HCT116 (cell line): ENCODE data around the gene RPL3. TPM values are rescaled to one million over a fixed set of nuclear protein-coding genes. Genes with fewer than 3 reads are reported as not detected.
"Not testable (repeated sequence)": the region's sequence is repeated elsewhere in the genome, so short reads cannot be mapped to it uniquely, and the experiment has no call there.

Experiments
- ATAC-seq: fragments of 200-7000 bp; cut with Tn5 transposase; 2 replicates; pipeline ENCODE4 v1.9.1; 2020; ENCODE audit warnings: mild to moderate bottlenecking, moderate library complexity
- BruUV-seq: library from RNA; stranded (reverse); fragments of 400-500 nt; replicated peaks from 2 replicates; lab custom pipeline; 2021; lab: Mats Ljungman, UMichigan
- CTCF ChIA-PET: fragments of 300-600 bp; sonication (Branson Sonifier 250); formaldehyde crosslinking; loops from one replicate; lab custom pipeline; 2021; ENCODE audit warnings: antibody characterized with exemption; lab: Charles Lee
- POLR2A ChIA-PET: fragments of 300-600, 350-600 bp; sonication (Branson Sonifier 250); formaldehyde crosslinking; loops from one replicate; lab custom pipeline; 2021; ENCODE audit warnings: antibody characterized with exemption; lab: Charles Lee
- RAD21 ChIA-PET, 2 experiments: fragments of 300-600 bp; sonication (Branson Sonifier 250); formaldehyde crosslinking; loops; one replicate each; lab custom pipeline; 2023; ENCODE audit warnings: low total read pairs in 2 of 2; ENCODE audit not compliant: uncharacterized antibody in 2 of 2, unreplicated experiment in 2 of 2, low non-redundant PET in 1 of 2; lab: Charles Lee
- DNase-seq: peaks from one replicate; pipeline ENCODE4 v3.0.0-alpha.2; 2010; ENCODE audit warnings: low read depth, low spot score
- H2AFZ ChIP-seq: fragments of 200-600 bp; shearing (Covaris generic), sonication (generic); 2 replicates; pipeline ENCODE4 v1.6.1; 2017; ENCODE audit warnings: low read depth, mixed run types, mixed read lengths, antibody characterized with exemption, low read length; ENCODE audit not compliant: poor library complexity, severe bottlenecking
- H3K27ac ChIP-seq: 2 replicates; pipeline ENCODE4 v1.5.1; 2012; ENCODE audit warnings: low read depth, low read length
- H3K27me3 ChIP-seq: fragments of 200-600 bp; sonication (generic); 2 replicates; pipeline ENCODE4 v1.6.1; 2016; ENCODE audit warnings: mixed run types, low read length, mixed read lengths; ENCODE audit not compliant: insufficient read depth
- H3K36me3 ChIP-seq, 2 experiments: fragments of 200-500 bp in 1 of 2; fragments of 200-600 bp in 1 of 2; sonication (Bioruptor generic) in 1 of 2; sonication (generic) in 1 of 2; 2 replicates each; pipeline versions ENCODE4 v1.5.1 to v1.6.1; 2014 to 2016; ENCODE audit warnings: low read length in 2 of 2, inconsistent platforms in 1 of 2, mixed read lengths in 1 of 2, mixed run types in 1 of 2; ENCODE audit not compliant: insufficient read depth in 2 of 2, control insufficient read depth in 1 of 2
- H3K4me1 ChIP-seq, 2 experiments: fragments of 200-600 bp in 1 of 2; sonication (generic) in 1 of 2; 2 replicates each; pipeline versions ENCODE4 v1.5.1 to v1.6.1; 2012 to 2017; ENCODE audit warnings: low read length in 2 of 2, inconsistent platforms in 1 of 2, mild to moderate bottlenecking in 1 of 2, mixed read lengths in 1 of 2, mixed run types in 1 of 2, moderate library complexity in 1 of 2; ENCODE audit not compliant: insufficient read depth in 2 of 2, control insufficient read depth in 1 of 2
- H3K4me2 ChIP-seq: fragments of 200-600 bp; sonication (generic); 2 replicates; pipeline ENCODE4 v1.6.1; 2017; ENCODE audit warnings: mixed run types, low read length, mixed read lengths
- H3K4me3 ChIP-seq, 2 experiments: fragments of 200-600 bp in 1 of 2; sonication (generic) in 1 of 2; replicated peaks in 1 of 2; 2 replicates each; pipeline ENCODE4 v1.5.1; 2011 to 2016; ENCODE audit warnings: low read length in 2 of 2, control low read depth in 1 of 2, low read depth in 1 of 2, mild to moderate bottlenecking in 1 of 2, mixed read lengths in 1 of 2, mixed run types in 1 of 2
- H3K79me2 ChIP-seq: fragments of 200-600 bp; sonication (generic); 2 replicates; pipeline ENCODE4 v1.6.1; 2017; ENCODE audit warnings: mild to moderate bottlenecking, mixed run types, low read length, moderate library complexity, mixed read lengths; ENCODE audit not compliant: insufficient read depth
- H3K9ac ChIP-seq: fragments of 200-600 bp; sonication (generic); 2 replicates; pipeline ENCODE4 v1.6.1; 2016; ENCODE audit warnings: low read length, mixed read lengths
- H3K9me2 ChIP-seq: fragments of 200-600 bp; sonication (generic), shearing (Covaris generic); 2 replicates; pipeline ENCODE4 v1.6.1; 2017; ENCODE audit warnings: mixed run types, mild to moderate bottlenecking, moderate library complexity; ENCODE audit not compliant: insufficient read depth
- H3K9me3 ChIP-seq, 2 experiments: fragments of 200-500 bp in 1 of 2; fragments of 200-600 bp in 1 of 2; sonication (Bioruptor generic) in 1 of 2; sonication (generic) in 1 of 2; 2 replicates each; pipeline ENCODE4 v1.6.1; 2014 to 2017; ENCODE audit warnings: low read length in 2 of 2, mixed read lengths in 2 of 2, inconsistent platforms in 1 of 2, low read depth in 1 of 2, mild to moderate bottlenecking in 1 of 2, mixed run types in 1 of 2, moderate library complexity in 1 of 2; ENCODE audit not compliant: control insufficient read depth in 1 of 2, insufficient read depth in 1 of 2
- H4K20me1 ChIP-seq: fragments of 200-600 bp; sonication (generic), shearing (Covaris generic); 2 replicates; pipeline ENCODE4 v1.6.1; 2017; ENCODE audit warnings: mixed run types, mild to moderate bottlenecking, moderate library complexity; ENCODE audit not compliant: insufficient read depth
- CTCF ChIP-seq, 3 experiments: fragments of 200-600 bp in 1 of 3; sonication (generic) in 1 of 3; IDR thresholded peaks in 2 of 3; conservative IDR thresholded peaks in 1 of 3; 2 replicates each; pipeline ENCODE4 v1.5.1; 2012 to 2017; ENCODE audit warnings: low read depth in 2 of 3, low read length in 2 of 3, antibody characterized with exemption in 1 of 3, borderline replicate concordance in 1 of 3, control low read depth in 1 of 3, mild to moderate bottlenecking in 1 of 3, mixed read lengths in 1 of 3, mixed run types in 1 of 3, moderate library complexity in 1 of 3; ENCODE audit not compliant: insufficient read depth in 1 of 3
- JUND ChIP-seq: IDR thresholded peaks from 2 replicates; pipeline ENCODE4 v1.6.1; 2012
- POLR2A ChIP-seq: IDR thresholded peaks from 2 replicates; pipeline ENCODE4 v1.7.0; 2011; ENCODE audit warnings: borderline replicate concordance; ENCODE audit not compliant: insufficient read depth, insufficient read length; ENCODE audit errors: extremely low read depth
- RAD21 ChIP-seq: IDR thresholded peaks from 2 replicates; pipeline ENCODE4 v1.6.1; 2012; ENCODE audit warnings: low read depth, mild to moderate bottlenecking
- SIN3A ChIP-seq: IDR thresholded peaks from 2 replicates; pipeline ENCODE4 v1.6.1; 2012; ENCODE audit warnings: low read depth
- TCF7L2 ChIP-seq: IDR thresholded peaks from 2 replicates; pipeline ENCODE4 v1.7.0; 2011; ENCODE audit warnings: borderline replicate concordance, inconsistent platforms; ENCODE audit not compliant: insufficient read depth, insufficient read length; ENCODE audit errors: extremely low read depth
- YY1 ChIP-seq: IDR thresholded peaks from 2 replicates; pipeline ENCODE4 v1.6.1; 2011; ENCODE audit warnings: low read length, low read depth, moderate library complexity, mild to moderate bottlenecking; ENCODE audit not compliant: insufficient replicate concordance; ENCODE audit errors: extremely low read depth
- ZBTB33 ChIP-seq: IDR thresholded peaks from 2 replicates; pipeline ENCODE4 v1.6.1; 2011; ENCODE audit warnings: mild to moderate bottlenecking, low read length, moderate library complexity; ENCODE audit not compliant: insufficient replicate concordance; ENCODE audit errors: extremely low read depth
- ZFX ChIP-seq: fragments of 450-650 bp; IDR thresholded peaks from 2 replicates; pipeline ENCODE4 v1.6.1; 2017
- intact Hi-C: fragments of 100-400 bp; cut with micrococcal nuclease; formaldehyde crosslinking; loops from 2 replicates; pipeline ENCODE4 v1.10.0; 2022
- total RNA-seq: library from RNA; stranded (reverse); gene quantifications from one replicate; pipeline ENCODE4 v1.2.1, GENCODE V29; 2021; ENCODE audit not compliant: unreplicated experiment

Gene RPL3
- total RNA-seq, 1 experiment from 2014 or later, result 2,966 TPM

GRCh38 chr22:39341179-39341578, 21.8 kb upstream of the RPL3 start:
- no TSS peak for BruUV-seq
- no peak for DNase-seq
- no peaks in the 10 kb centered on the region for H3K9me3 ChIP-seq
- H3K4me2 ChIP-seq, result no peak overlapping the region
- H3K4me3 ChIP-seq, result no peak overlapping the region
- RAD21 ChIA-PET, result no interaction called here
- peaks cover 12% of the 10 kb centered on the region in 2 experiments; a peak in 3 of 4 replicates for H3K4me1 ChIP-seq
- H3K9me2 ChIP-seq, result no peaks in the 10 kb centered on the region
- no peak for TF ChIP-seq ZFX
- TF ChIP-seq YY1, result no peak
- TF ChIP-seq JUND, result no peak
- no peak for TF ChIP-seq CTCF (IDR thresholded peaks at IDR 0.05 in 2 of 3, conservative IDR thresholded peaks at IDR 0.05 in 1 of 3; ENCODE audit: borderline replicate concordance in 1 of 3, insufficient read depth in 1 of 3, low read depth in 2 of 3, low read length in 2 of 3)
- TF ChIP-seq TCF7L2, result no peak
- TF ChIP-seq ZBTB33, result no peak
- no peak for TF ChIP-seq RAD21
- TF ChIP-seq POLR2A, result no peak
- TF ChIP-seq SIN3A, result no peak
- no peaks in the 10 kb centered on the region for H3K27me3 ChIP-seq
- H3K79me2 ChIP-seq, result no peaks in the 10 kb centered on the region
- CTCF ChIA-PET, result interaction anchor here (2.2 kb wide), 1 partner anchor 10 kb away, joined by 12 read pairs; no protein-coding TSS in a partner anchor
- H3K36me3 ChIP-seq, result no peaks in the 10 kb centered on the region
- H4K20me1 ChIP-seq, result no peaks in the 10 kb centered on the region
- intact Hi-C loops, result no loop called here
- ATAC-seq, result no peak
- no peak overlapping the region for H3K27ac ChIP-seq
- POLR2A ChIA-PET, result no interaction called here
- no peak overlapping the region for H2AFZ ChIP-seq
- no peak overlapping the region for H3K9ac ChIP-seq

DNA sequence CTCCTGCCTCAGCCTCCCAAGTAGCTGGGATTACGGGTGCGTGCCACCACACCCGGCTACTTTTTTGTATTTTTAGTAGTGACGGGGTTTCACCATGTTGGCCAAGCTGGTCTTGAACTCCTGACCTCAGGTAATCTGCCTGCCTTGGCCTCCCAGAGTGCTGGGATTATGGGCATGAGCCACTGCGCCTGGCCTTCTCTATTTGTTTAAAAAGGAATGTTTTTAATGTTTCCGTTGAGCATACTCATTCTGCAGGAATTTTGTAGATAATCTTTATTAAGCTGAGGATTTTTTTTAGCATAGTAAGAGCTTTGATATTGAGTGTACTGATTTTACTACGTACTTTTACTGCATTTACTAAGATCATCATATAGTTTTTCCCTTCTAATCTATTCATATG, 20.4 kb upstream of the RPL3 start:
- H2AFZ ChIP-seq, H3K36me3 ChIP-seq, H3K9ac ChIP-seq, H3K27me3 ChIP-seq, BruUV-seq, H3K9me3 ChIP-seq, POLR2A ChIA-PET, H3K4me2 ChIP-seq, H3K4me3 ChIP-seq, H4K20me1 ChIP-seq, intact Hi-C loops, H3K79me2 ChIP-seq, H3K27ac ChIP-seq, H3K9me2 ChIP-seq, ATAC-seq, RAD21 ChIA-PET, DNase-seq: not testable (repeated sequence)
- H3K4me1 ChIP-seq, result peaks cover 12% of the 10 kb centered on the region in 2 experiments; a peak in 3 of 4 replicates
- CTCF ChIA-PET, result interaction anchor here (2.2 kb wide), 1 partner anchor 9 kb away, joined by 12 read pairs; no protein-coding TSS in a partner anchor
